OCI-LY7 (cell line): ENCODE data around the gene CD163.

Source experiments
- CTCF ChIP-seq: fragments of 200-600 bp; sonication (generic); conservative IDR thresholded peaks from 2 replicates; pipeline ENCODE4 v1.5.1; 2014; ENCODE audit warnings: mild to moderate bottlenecking, antibody characterized with exemption, low read length, moderate library complexity, mixed read lengths
- EZH2phosphoT487 ChIP-seq: fragments of 200-600 bp; sonication (generic); IDR thresholded peaks from 2 replicates; pipeline ENCODE4 v1.6.1; 2018; ENCODE audit warnings: low read depth, borderline replicate concordance, mild to moderate bottlenecking, mixed run types, antibody characterized with exemption, low read length, moderate library complexity, mixed read lengths

DNA sequence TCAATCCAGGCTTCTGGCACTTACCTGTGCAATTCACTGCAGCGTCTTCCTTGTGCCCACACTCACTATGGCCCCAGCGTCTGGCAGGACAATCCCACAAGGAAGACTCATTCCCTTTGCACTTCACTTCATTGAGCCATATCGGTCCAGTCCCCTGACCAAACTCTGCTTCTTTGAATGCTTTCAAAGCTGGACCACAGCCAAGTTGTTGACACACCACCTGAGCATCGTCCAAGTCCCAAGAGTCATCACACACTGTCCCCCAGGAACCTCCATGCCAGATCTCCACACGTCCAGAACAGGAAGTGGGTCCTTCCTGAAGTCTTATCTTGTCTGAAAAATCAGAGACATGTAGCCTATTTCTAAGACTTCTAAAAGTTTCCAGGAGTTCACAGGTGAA is 20.2 kb downstream of the CD163 start:
- no peak for TF ChIP-seq CTCF
- TF ChIP-seq EZH2phosphoT487, result no peak
